Neuronal stem cell (in vitro differentiated cells): ENCODE measurements around the gene CDH13.

Experiments
- DNase-seq: peaks from one replicate; pipeline ENCODE4 v3.0.0-alpha.2; 2013; ENCODE audit warnings: low spot score
- H2AFZ ChIP-seq: one replicate; pipeline ENCODE4 v1.6.1; 2013; ENCODE audit warnings: mild to moderate bottlenecking, low read length, inconsistent platforms
- H2AK5ac ChIP-seq: 2 replicates; pipeline ENCODE4 v1.6.1; 2013; ENCODE audit warnings: low read depth, mild to moderate bottlenecking, inconsistent platforms, low read length, moderate library complexity, mixed read lengths
- H2BK120ac ChIP-seq: 2 replicates; pipeline ENCODE4 v1.6.1; 2013; ENCODE audit warnings: low read depth, mild to moderate bottlenecking, inconsistent platforms, low read length, moderate library complexity, mixed read lengths
- H2BK12ac ChIP-seq: one replicate; pipeline ENCODE4 v1.6.1; 2013; ENCODE audit warnings: low read length, inconsistent platforms
- H2BK15ac ChIP-seq: 2 replicates; pipeline ENCODE4 v1.6.1; 2013; ENCODE audit warnings: mild to moderate bottlenecking, low read length, inconsistent platforms, mixed read lengths
- H2BK5ac ChIP-seq: one replicate; pipeline ENCODE4 v1.6.1; 2013; ENCODE audit warnings: inconsistent platforms, mild to moderate bottlenecking, low read length, moderate library complexity
- H3K14ac ChIP-seq: one replicate; pipeline ENCODE4 v1.6.1; 2013; ENCODE audit warnings: low read length, inconsistent platforms
- H3K18ac ChIP-seq: 2 replicates; pipeline ENCODE4 v1.6.1; 2013; ENCODE audit warnings: low read length, inconsistent platforms
- H3K23ac ChIP-seq: 2 replicates; pipeline ENCODE4 v1.6.1; 2013; ENCODE audit warnings: low read depth, mild to moderate bottlenecking, mixed read lengths, low read length, inconsistent platforms; ENCODE audit not compliant: poor library complexity
- H3K27ac ChIP-seq: replicated peaks from 3 replicates; pipeline ENCODE4 v1.5.1; 2013; ENCODE audit warnings: low read length, inconsistent platforms
- H3K27me3 ChIP-seq, 3 experiments: 2 replicates each; pipeline ENCODE4 v1.6.1; 2013; ENCODE audit warnings: low read length in 3 of 3, mild to moderate bottlenecking in 2 of 3, inconsistent platforms in 1 of 3, low read depth in 1 of 3, mixed read lengths in 1 of 3, moderate library complexity in 1 of 3; ENCODE audit not compliant: control insufficient read depth in 3 of 3, insufficient read depth in 3 of 3
- H3K36me3 ChIP-seq, 2 donors: replicated peaks in 1 of 2; 2 replicates each; pipeline ENCODE4 v1.6.1; 2013; ENCODE audit warnings: low read length in 2 of 2; ENCODE audit not compliant: control insufficient read depth in 2 of 2, insufficient read depth in 2 of 2
- H3K4ac ChIP-seq: 2 replicates; pipeline ENCODE4 v1.6.1; 2013; ENCODE audit warnings: inconsistent platforms, mild to moderate bottlenecking, low read length, moderate library complexity
- H3K4me1 ChIP-seq, 2 donors: 1 replicate in 1 of 2; 2 replicates in 1 of 2; pipeline ENCODE4 v1.6.1; 2013; ENCODE audit warnings: low read length in 2 of 2, low read depth in 1 of 2; ENCODE audit not compliant: control insufficient read depth in 2 of 2, insufficient read depth in 1 of 2
- H3K4me2 ChIP-seq: one replicate; pipeline ENCODE4 v1.6.1; 2013; ENCODE audit warnings: mild to moderate bottlenecking, low read length, inconsistent platforms; ENCODE audit not compliant: insufficient read depth, poor library complexity, severe bottlenecking
- H3K4me3 ChIP-seq, 2 donors: 2 replicates each; pipeline ENCODE4 v1.5.1; 2013; ENCODE audit warnings: low read length in 2 of 2, mild to moderate bottlenecking in 2 of 2, inconsistent platforms in 1 of 2, moderate library complexity in 1 of 2
- H3K79me1 ChIP-seq: one replicate; pipeline ENCODE4 v1.6.1; 2013; ENCODE audit warnings: low read depth, mild to moderate bottlenecking, inconsistent platforms, low read length, moderate library complexity
- H3K9ac ChIP-seq: one replicate; pipeline ENCODE4 v1.6.1; 2013; ENCODE audit warnings: mild to moderate bottlenecking, low read depth, low read length, inconsistent platforms; ENCODE audit not compliant: poor library complexity
- H3K9me3 ChIP-seq, 2 donors: replicated peaks in 1 of 2; 2 replicates each; pipeline versions ENCODE3 to v1.6.1; 2013; ENCODE audit warnings: low read length in 2 of 2, mild to moderate bottlenecking in 2 of 2, inconsistent platforms in 1 of 2, low read depth in 1 of 2, mixed read lengths in 1 of 2, moderate library complexity in 1 of 2; ENCODE audit not compliant: control insufficient read depth in 2 of 2, insufficient read depth in 1 of 2
- H4K8ac ChIP-seq: one replicate; pipeline ENCODE4 v1.6.1; 2013; ENCODE audit warnings: low read depth, mild to moderate bottlenecking, inconsistent platforms, low read length, moderate library complexity
- H4K91ac ChIP-seq: one replicate; pipeline ENCODE4 v1.6.1; 2013; ENCODE audit warnings: low read length, low read depth, mild to moderate bottlenecking, inconsistent platforms; ENCODE audit not compliant: poor library complexity
- WGBS, 2 donors: extraction: QIAGEN DNeasy Blood & Tissue Kit; methylation state at CpG; one replicate each; pipeline ENCODE4 v1.1.7; 2013; ENCODE audit warnings: missing lambda C conversion rate in 2 of 2, mixed read lengths in 1 of 2; ENCODE audit not compliant: insufficient read length in 2 of 2, insufficient replicate concordance in 1 of 2; ENCODE audit errors: extremely low coverage in 2 of 2; 5-methylcytosine and 5-hydroxymethylcytosine counted together

Gene CDH13

DNA sequence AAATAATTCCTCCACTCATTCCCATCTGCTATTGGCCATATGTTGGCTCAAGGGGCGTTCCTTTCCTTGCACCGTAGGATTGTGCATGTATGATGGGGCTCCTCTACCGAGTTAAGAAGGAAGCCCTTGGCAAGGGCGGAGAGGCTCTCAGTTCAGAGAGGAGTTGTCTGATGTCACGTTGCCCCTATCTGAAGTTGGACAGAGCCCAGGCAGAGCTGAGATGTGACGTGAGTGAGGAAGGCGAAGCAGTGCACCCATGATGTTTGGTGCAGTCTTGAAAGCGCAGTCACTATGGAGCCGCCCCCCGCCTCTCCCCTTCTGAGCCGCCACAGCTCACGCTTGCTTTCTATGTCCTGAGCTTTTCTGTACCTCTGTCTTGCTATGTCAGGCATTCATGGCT is 40.7 kb downstream of the CDH13 start:
- no peak overlapping the region for H2BK5ac ChIP-seq

DNA sequence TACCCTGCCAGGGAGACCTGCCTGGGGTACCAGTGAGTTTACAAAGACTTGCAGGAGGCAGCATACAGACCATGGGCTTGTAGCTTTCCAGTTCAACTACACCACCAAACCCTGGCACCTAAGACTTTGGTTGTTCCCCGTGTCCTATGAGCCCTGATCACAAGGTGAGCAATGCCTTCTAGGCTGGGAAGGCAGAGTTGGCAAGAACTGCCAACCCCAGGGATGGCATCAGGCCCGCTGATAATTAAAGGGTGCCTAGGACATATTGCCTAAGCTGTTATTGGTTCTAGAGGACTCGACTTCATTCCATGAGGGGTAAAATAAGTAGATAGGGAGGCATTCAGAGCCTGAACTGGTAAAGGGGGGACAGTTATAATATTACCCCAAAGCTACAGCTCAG is 41.3 kb downstream of the CDH13 start:
- Histone ChIP-seq H3K79me1 (no peaks in the 10 kb centered on the region), H3K36me3 (no peaks in the 10 kb centered on the region), H3K23ac (no peak overlapping the region), H3K4ac (no peak overlapping the region), H2BK12ac (no peak overlapping the region), H2AK5ac (no peak overlapping the region), H4K8ac (no peak overlapping the region), H3K18ac (no peak overlapping the region), H3K27ac (no peak overlapping the region), H3K27me3 (no peaks in the 10 kb centered on the region), H2AFZ (no peak overlapping the region), H3K14ac (no peak overlapping the region), H3K9me3 (no peaks in the 10 kb centered on the region), H3K4me3 (no peak overlapping the region), H3K4me1 (no peaks in the 10 kb centered on the region), H4K91ac (no peak overlapping the region), H2BK5ac (no peak overlapping the region), H3K4me2 (no peak overlapping the region), H3K9ac (no peak overlapping the region), H2BK120ac (no peak overlapping the region), H2BK15ac (no peak overlapping the region)
- DNase-seq, result no peak
- WGBS, 2 donors, result no CpG with 5 or more reads among the region's 3 CpGs

More for the DNA sequence above, 40.7 kb downstream of the CDH13 start:
- no peak overlapping the region for H4K8ac ChIP-seq
- H3K23ac ChIP-seq, result no peak overlapping the region
- no peaks in the 10 kb centered on the region for H3K79me1 ChIP-seq
- H2BK120ac ChIP-seq, result no peak overlapping the region
- no peaks in the 10 kb centered on the region for H3K9me3 ChIP-seq
- H3K27me3 ChIP-seq, result no peaks in the 10 kb centered on the region
- WGBS, 2 donors, result no CpG with 5 or more reads among the region's 12 CpGs
- H2BK15ac ChIP-seq, result no peak overlapping the region
- H3K9ac ChIP-seq, result no peak overlapping the region
- H3K4me3 ChIP-seq, result no peak overlapping the region
- H3K4me2 ChIP-seq, result no peak overlapping the region
- no peak overlapping the region for H3K4ac ChIP-seq
- no peak overlapping the region for H4K91ac ChIP-seq
- H3K18ac ChIP-seq, result no peak overlapping the region
- no peaks in the 10 kb centered on the region for H3K36me3 ChIP-seq
- no peaks in the 10 kb centered on the region for H3K4me1 ChIP-seq
- no peak overlapping the region for H3K27ac ChIP-seq
- H3K14ac ChIP-seq, result no peak overlapping the region
- H2AK5ac ChIP-seq, result no peak overlapping the region
- H2AFZ ChIP-seq, result no peak overlapping the region
- no peak overlapping the region for H2BK12ac ChIP-seq
- no peak for DNase-seq

DNA sequence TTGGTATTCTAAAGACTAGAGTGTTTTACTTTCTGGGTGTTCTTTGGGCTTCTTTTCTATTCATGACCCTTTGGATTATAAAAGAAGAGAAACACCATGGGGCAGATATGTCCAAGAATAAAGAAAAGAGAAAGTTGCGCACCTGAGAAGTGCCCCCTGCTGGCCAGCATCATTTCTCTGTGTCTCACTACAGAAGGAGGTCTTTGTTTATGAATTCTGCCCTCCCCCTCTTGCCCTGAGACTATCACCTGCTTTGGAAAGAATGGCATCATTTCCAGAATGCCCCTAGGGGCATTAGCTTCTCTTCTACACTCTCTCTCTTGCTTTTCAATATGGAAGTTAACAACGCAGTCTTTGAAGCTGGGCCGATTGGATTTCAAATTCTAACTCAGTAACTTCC is 45.0 kb downstream of the CDH13 start:
- H4K91ac ChIP-seq, result no peak overlapping the region
- no peaks in the 10 kb centered on the region for H3K36me3 ChIP-seq
- no peak overlapping the region for H2AFZ ChIP-seq
- no peak overlapping the region for H3K4ac ChIP-seq
- no peak overlapping the region for H2BK5ac ChIP-seq
- WGBS, 2 donors, result no CpG with 5 or more reads among the region's 3 CpGs
- H3K4me3 ChIP-seq, result no peak overlapping the region
- no peak overlapping the region for H2BK15ac ChIP-seq
- DNase-seq, result no peak
- no peak overlapping the region for H2BK120ac ChIP-seq
- H3K79me1 ChIP-seq, result no peaks in the 10 kb centered on the region
- no peak overlapping the region for H2AK5ac ChIP-seq
- H3K27ac ChIP-seq, result no peak overlapping the region
- H3K27me3 ChIP-seq, result no peaks in the 10 kb centered on the region
- H3K18ac ChIP-seq, result no peak overlapping the region
- H3K14ac ChIP-seq, result no peak overlapping the region
- H3K23ac ChIP-seq, result no peak overlapping the region
- H3K9ac ChIP-seq, result no peak overlapping the region
- peaks cover 0 to 3% of the 10 kb centered on the region in 2 donors for H3K4me1 ChIP-seq
- H3K4me2 ChIP-seq, result no peak overlapping the region
- H4K8ac ChIP-seq, result no peak overlapping the region
- H3K9me3 ChIP-seq, result no peaks in the 10 kb centered on the region
- H2BK12ac ChIP-seq, result no peak overlapping the region

DNA sequence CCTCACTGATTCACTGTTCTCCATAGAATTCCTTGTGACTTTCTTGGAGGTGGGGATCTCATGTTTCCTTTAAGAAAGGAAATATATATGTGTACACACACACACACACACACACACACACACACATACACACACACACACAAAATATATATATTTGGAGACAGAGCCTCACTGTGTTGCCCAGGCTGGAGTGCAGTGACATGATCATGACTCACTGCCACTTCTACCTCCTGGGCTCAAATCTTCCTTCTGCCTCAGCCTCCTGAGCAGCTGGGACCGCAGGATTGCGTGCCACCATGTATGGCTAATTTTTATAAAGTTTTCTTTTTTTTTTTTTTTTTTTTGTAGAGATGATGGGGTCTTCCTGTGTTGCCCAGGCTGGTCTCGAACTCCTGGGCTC is 45.9 kb downstream of the CDH13 start:
- H3K9ac ChIP-seq, result no peak overlapping the region
- no peaks in the 10 kb centered on the region for H3K36me3 ChIP-seq
- H4K8ac ChIP-seq, result peak overlapping the region; percentile 66
- H2BK120ac ChIP-seq, result no peak overlapping the region
- H3K4me3 ChIP-seq, result no peak overlapping the region
- no peak overlapping the region for H3K18ac ChIP-seq
- no peak overlapping the region for H3K4me2 ChIP-seq
- H2BK5ac ChIP-seq, result no peak overlapping the region
- H3K9me3 ChIP-seq, result no peaks in the 10 kb centered on the region
- H4K91ac ChIP-seq, result no peak overlapping the region
- H3K27me3 ChIP-seq, result no peaks in the 10 kb centered on the region
- no peak overlapping the region for H3K27ac ChIP-seq
- peaks cover 0 to 3% of the 10 kb centered on the region in 2 donors for H3K4me1 ChIP-seq
- DNase-seq, result no peak
- H3K4ac ChIP-seq, result no peak overlapping the region
- no peak overlapping the region for H2AFZ ChIP-seq
- H2BK15ac ChIP-seq, result no peak overlapping the region
- WGBS, 2 donors, result no CpG with 5 or more reads among the region's 3 CpGs
- H3K14ac ChIP-seq, result no peak overlapping the region
- H2AK5ac ChIP-seq, result no peak overlapping the region
- no peak overlapping the region for H3K23ac ChIP-seq
- H2BK12ac ChIP-seq, result no peak overlapping the region
- no peaks in the 10 kb centered on the region for H3K79me1 ChIP-seq
